MCF 10A (cell line): ENCODE data around the gene CARHSP1. TPM values are rescaled to one million over a fixed set of nuclear protein-coding genes. Genes with fewer than 3 reads are reported as not detected.

Source experiments
- BruUV-seq: library from RNA; stranded (reverse); fragments of 400-500 nt; replicated peaks from 2 replicates; lab custom pipeline; 2021; lab: Mats Ljungman, UMichigan
- CTCF ChIA-PET: fragments of 300-600 bp; sonication (Branson Sonifier 250); formaldehyde crosslinking; extraction: SDS; loops from one replicate; lab custom pipeline; 2021; ENCODE audit warnings: antibody characterized with exemption, inconsistent platforms; lab: Yijun Ruan, JAX
- POLR2A ChIA-PET: fragments of 300-600, 350-650 bp; sonication (Branson Sonifier 250); formaldehyde crosslinking; extraction: SDS; loops from one replicate; lab custom pipeline; 2020; ENCODE audit warnings: antibody characterized with exemption, inconsistent platforms; lab: Yijun Ruan, JAX
- DNase-seq: peaks from one replicate; pipeline ENCODE4 v3.0.0-alpha.2; 2018; ENCODE audit not compliant: unreplicated experiment
- H3K27ac Mint-ChIP-seq: one replicate; pipeline ENCODE4 v1.8.0; 2022; ENCODE audit warnings: mild to moderate bottlenecking, low read depth, mixed read lengths; ENCODE audit not compliant: unreplicated experiment
- H3K27me3 Mint-ChIP-seq: one replicate; pipeline ENCODE4 v1.8.0; 2022; ENCODE audit warnings: mixed read lengths; ENCODE audit not compliant: insufficient read depth, unreplicated experiment
- H3K36me3 Mint-ChIP-seq: one replicate; pipeline ENCODE4 v1.8.0; 2022; ENCODE audit warnings: mild to moderate bottlenecking, moderate library complexity, mixed read lengths; ENCODE audit not compliant: insufficient read depth, unreplicated experiment
- H3K4me1 Mint-ChIP-seq: one replicate; pipeline ENCODE4 v1.8.0; 2022; ENCODE audit warnings: mixed read lengths; ENCODE audit not compliant: insufficient read depth, unreplicated experiment
- H3K4me3 Mint-ChIP-seq: one replicate; pipeline ENCODE4 v1.8.0; 2022; ENCODE audit warnings: mild to moderate bottlenecking, moderate library complexity, mixed read lengths; ENCODE audit not compliant: unreplicated experiment
- H3K9me3 Mint-ChIP-seq: one replicate; pipeline ENCODE4 v1.8.0; 2022; ENCODE audit warnings: mixed read lengths; ENCODE audit not compliant: unreplicated experiment
- CTCF ChIP-seq: fragments of 200-600 bp; IDR thresholded peaks from one replicate; pipeline ENCODE4 v1.8.0; 2022; ENCODE audit warnings: antibody characterized with exemption, mild to moderate bottlenecking; ENCODE audit not compliant: unreplicated experiment
- intact Hi-C: fragments of 100-400 bp; cut with micrococcal nuclease; formaldehyde crosslinking; loops from 2 replicates; pipeline ENCODE4 v1.14.1; 2022
- total RNA-seq: library from RNA; stranded (reverse); gene quantifications from 2 replicates; pipeline ENCODE4 v1.2.3, GENCODE V29; 2022

Gene CARHSP1
- total RNA-seq, 1 experiment from 2014 or later, result 27.8 TPM

- no peak for TF ChIP-seq CTCF
- H3K4me3 Mint-ChIP-seq, result no peak overlapping the region
- POLR2A ChIA-PET, result no interaction called here
- CTCF ChIA-PET, result interaction anchor here (0.5 to 2.9 kb wide), 4 partner anchors 102 to 348 kb away, joined by 3 to 17 read pairs (median 4); no protein-coding TSS in a partner anchor
- DNase-seq, result no peak
- H3K9me3 Mint-ChIP-seq, result no peaks in the 10 kb centered on the region
- no peaks in the 10 kb centered on the region for H3K4me1 Mint-ChIP-seq
- peak overlapping the region; percentile 7 for H3K27ac Mint-ChIP-seq
- BruUV-seq, result no TSS peak
- no peaks in the 10 kb centered on the region for H3K27me3 Mint-ChIP-seq
- intact Hi-C loops, result no loop called here
- H3K36me3 Mint-ChIP-seq, result peaks cover 84% of the 10 kb centered on the region
Observed at GRCh38 chr16:8907096-8907495, 38.3 kb upstream of the CARHSP1 start.

GRCh38 chr16:8905795-8906591 lies 37.2 kb upstream of the CARHSP1 start:
- BruUV-seq, result no TSS peak
- H3K4me3 Mint-ChIP-seq, result no peak overlapping the region
- peaks cover 85% of the 10 kb centered on the region for H3K36me3 Mint-ChIP-seq
- H3K9me3 Mint-ChIP-seq, result no peaks in the 10 kb centered on the region
- POLR2A ChIA-PET, result no interaction called here
- no peak overlapping the region for H3K27ac Mint-ChIP-seq
- TF ChIP-seq CTCF, result peak; percentile 19
- no peak for DNase-seq
- no peaks in the 10 kb centered on the region for H3K4me1 Mint-ChIP-seq
- H3K27me3 Mint-ChIP-seq, result no peaks in the 10 kb centered on the region
- CTCF ChIA-PET, result interaction anchor here (0.6 to 2.9 kb wide), 11 partner anchors 8 to 233 kb away, joined by 3 to 17 read pairs (median 3); no protein-coding TSS in a partner anchor
- intact Hi-C loops, result loop anchor here (1.0 kb wide), 1 partner anchor 102 kb away; no protein-coding TSS in a partner anchor

GRCh38 chr16:8905168-8905762 lies 36.5 kb upstream of the CARHSP1 start:
- TF ChIP-seq CTCF, result peak; percentile 34
- no TSS peak for BruUV-seq
- Mint-ChIP-seq H3K4me3 (no peak overlapping the region), H3K27ac (no peak overlapping the region), H3K9me3 (no peaks in the 10 kb centered on the region), H3K36me3 (peaks cover 85% of the 10 kb centered on the region), H3K4me1 (no peaks in the 10 kb centered on the region), H3K27me3 (no peaks in the 10 kb centered on the region)
- POLR2A ChIA-PET, result no interaction called here
- DNase-seq, result peak; percentile 25
- intact Hi-C loops, result loop anchor here (1.0 kb wide), 1 partner anchor 103 kb away; no protein-coding TSS in a partner anchor
- CTCF ChIA-PET, result interaction anchor here (0.7 to 2.9 kb wide), 9 partner anchors 8 to 103 kb away, joined by 3 to 17 read pairs (median 3); no protein-coding TSS in a partner anchor

GRCh38 chr16:8904018-8904430 lies 35.2 kb upstream of the CARHSP1 start:
- POLR2A ChIA-PET, result no interaction called here
- Mint-ChIP-seq H3K36me3 (peaks cover 92% of the 10 kb centered on the region), H3K9me3 (no peaks in the 10 kb centered on the region), H3K27me3 (no peaks in the 10 kb centered on the region), H3K4me3 (no peak overlapping the region), H3K27ac (no peak overlapping the region), H3K4me1 (no peaks in the 10 kb centered on the region)
- no peak for TF ChIP-seq CTCF
- intact Hi-C loops, result no loop called here
- BruUV-seq, result no TSS peak
- DNase-seq, result no peak
- CTCF ChIA-PET, result interaction anchor here (0.7 to 1.4 kb wide), 4 partner anchors 19 to 199 kb away, joined by 3 to 4 read pairs (median 4); no protein-coding TSS in a partner anchor
